HL-60 (cell line): ENCODE results near the gene POLE2.
"Not testable (repeated sequence)": the region's sequence is repeated elsewhere in the genome, so short reads cannot be mapped to it uniquely, and the experiment has no call there.

Experiments
- DNase-seq, 2 experiments: peaks; one replicate each; pipeline ENCODE4 v3.0.0-alpha.2; 2010 to 2020; ENCODE audit warnings: low read depth in 1 of 2, low spot score in 1 of 2
- H3K27ac ChIP-seq: fragments of 250-450 bp; sonication (Bioruptor Pico); replicated peaks from 2 replicates; pipeline ENCODE4 v1.5.1; 2020; ENCODE audit warnings: mild to moderate bottlenecking, moderate library complexity
- H3K27me3 ChIP-seq: fragments of 250-450 bp; sonication (Bioruptor Pico); 2 replicates; pipeline ENCODE4 v1.5.1; 2021; ENCODE audit warnings: mild to moderate bottlenecking, moderate library complexity; ENCODE audit not compliant: insufficient read depth, poor library complexity, severe bottlenecking
- H3K4me3 ChIP-seq: replicated peaks from 2 replicates; pipeline ENCODE4 v1.5.1; 2011; ENCODE audit warnings: mild to moderate bottlenecking, control low read depth, low read length; ENCODE audit not compliant: insufficient read depth
- GABPA ChIP-seq: IDR thresholded peaks from 2 replicates; pipeline ENCODE4 v1.6.1; 2012; ENCODE audit warnings: low read depth
- POLR2AphosphoS5 ChIP-seq: IDR thresholded peaks from 2 replicates; pipeline ENCODE4 v1.6.1; 2012; ENCODE audit warnings: low read depth
- SPI1 ChIP-seq: IDR thresholded peaks from 2 replicates; pipeline ENCODE4 v1.6.1; 2012; ENCODE audit warnings: low read depth, mild to moderate bottlenecking, borderline replicate concordance
- TF ChIP-seq, protein P1 (sequence below): IDR thresholded peaks from one replicate; pipeline ENCODE4 v1.5.1; 2011; ENCODE audit warnings: low read length, control low read depth, inconsistent platforms; ENCODE audit not compliant: insufficient read depth
- TF ChIP-seq, protein P2 (sequence below): IDR thresholded peaks from 2 replicates; pipeline ENCODE4 v1.6.1; 2012; ENCODE audit warnings: low read depth; ENCODE audit not compliant: insufficient replicate concordance

The POLE2 gene

DNA sequence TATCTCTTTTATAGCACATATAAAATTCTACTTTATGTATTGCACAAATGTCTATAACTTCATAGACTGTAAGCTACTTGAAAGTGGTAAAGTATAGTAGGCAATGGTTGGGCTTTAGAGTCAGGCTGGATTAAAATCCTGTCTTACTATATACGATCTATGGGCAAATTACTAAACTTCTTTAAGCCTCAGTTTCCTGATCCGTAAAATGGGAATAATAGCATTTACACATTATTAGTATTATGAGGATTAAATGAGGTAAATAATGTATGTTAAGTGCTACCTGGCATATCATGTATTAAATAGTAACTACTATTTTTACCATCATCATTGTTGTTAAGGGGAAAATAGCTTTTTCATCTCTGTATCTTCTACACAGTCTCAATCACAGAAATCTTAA lies 14.4 kb downstream of the POLE2 start:
- H3K27ac ChIP-seq = no peak overlapping the region
- DNase-seq = no peak
- no peak for TF ChIP-seq SPI1
- TF ChIP-seq POLR2AphosphoS5 = no peak
- H3K4me3 ChIP-seq = no peak overlapping the region
- H3K27me3 ChIP-seq = no peaks in the 10 kb centered on the region

DNA sequence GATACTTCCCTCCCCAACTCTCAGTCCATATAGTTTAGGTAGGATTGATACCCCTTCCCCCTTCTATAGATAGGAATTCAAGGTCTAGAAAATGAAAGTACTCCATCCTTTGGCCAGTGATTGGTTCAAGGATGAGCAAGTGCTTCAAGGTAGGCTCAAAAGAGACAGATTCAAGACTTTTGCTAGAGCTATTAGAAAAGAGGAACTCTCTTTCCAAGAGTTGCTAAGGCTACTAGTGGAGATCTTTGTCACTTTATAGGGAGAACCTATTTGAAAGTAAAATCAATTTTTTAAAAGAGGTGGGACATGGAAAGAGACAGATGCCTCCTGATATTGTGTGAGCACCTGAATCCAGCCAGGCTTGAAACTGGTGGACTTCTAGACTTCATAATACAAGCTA lies 17.5 kb downstream of the POLE2 start:
- no peak overlapping the region for H3K4me3 ChIP-seq
- H3K27ac ChIP-seq = no peak overlapping the region
- H3K27me3 ChIP-seq = no peaks in the 10 kb centered on the region
- DNase-seq = no peak
- TF ChIP-seq SPI1 = peak; percentile 88
- TF ChIP-seq POLR2AphosphoS5 = no peak

DNA sequence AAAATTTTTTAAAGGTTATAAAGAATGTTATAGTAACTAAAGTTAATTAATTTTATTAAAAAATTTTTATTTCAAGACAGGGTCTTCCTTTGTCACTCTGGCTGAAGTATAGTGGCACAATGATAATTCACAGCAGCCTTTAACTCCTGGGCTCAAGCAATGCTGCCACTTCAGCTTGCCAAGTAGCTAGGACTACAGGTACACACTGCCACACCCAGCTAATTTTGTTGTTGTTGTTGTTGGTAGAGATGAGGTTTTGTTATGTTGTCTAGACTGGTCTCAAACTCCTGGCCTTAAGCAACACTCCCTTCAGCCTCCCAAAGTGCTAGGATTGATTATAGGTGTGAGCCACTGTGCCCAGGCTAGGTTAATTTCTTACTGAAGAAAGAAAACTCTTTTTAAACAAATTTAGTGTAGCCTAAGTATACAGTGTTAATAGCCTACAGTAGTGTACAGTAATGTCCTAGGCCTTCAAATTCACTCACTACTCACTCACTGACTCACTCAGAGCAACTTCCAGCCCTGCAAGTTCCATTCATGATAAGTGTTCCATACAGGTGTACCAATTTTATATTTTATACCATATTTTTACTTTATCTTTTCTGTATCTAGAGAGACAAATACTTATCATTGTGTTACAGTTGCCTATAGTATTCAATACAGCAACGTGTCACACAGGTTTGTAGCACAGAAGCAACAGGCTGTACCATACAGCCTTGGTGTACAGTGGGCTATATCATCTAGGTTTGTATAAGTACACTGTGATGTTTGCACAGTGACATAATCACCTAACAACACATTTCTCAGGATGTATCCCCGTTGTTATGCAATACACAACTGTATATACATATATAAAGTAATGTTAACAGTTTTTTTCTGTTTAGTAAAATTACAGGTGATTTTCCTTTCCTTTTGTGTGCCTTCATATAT lies 28.2 kb downstream of the POLE2 start:
- no peak overlapping the region for H3K27ac ChIP-seq
- H3K27me3 ChIP-seq = no peaks in the 10 kb centered on the region
- no peak for DNase-seq
- TF ChIP-seq SPI1 (no peak), GABPA (no peak), POLR2AphosphoS5 (no peak)
- TF ChIP-seq, protein P1, sequence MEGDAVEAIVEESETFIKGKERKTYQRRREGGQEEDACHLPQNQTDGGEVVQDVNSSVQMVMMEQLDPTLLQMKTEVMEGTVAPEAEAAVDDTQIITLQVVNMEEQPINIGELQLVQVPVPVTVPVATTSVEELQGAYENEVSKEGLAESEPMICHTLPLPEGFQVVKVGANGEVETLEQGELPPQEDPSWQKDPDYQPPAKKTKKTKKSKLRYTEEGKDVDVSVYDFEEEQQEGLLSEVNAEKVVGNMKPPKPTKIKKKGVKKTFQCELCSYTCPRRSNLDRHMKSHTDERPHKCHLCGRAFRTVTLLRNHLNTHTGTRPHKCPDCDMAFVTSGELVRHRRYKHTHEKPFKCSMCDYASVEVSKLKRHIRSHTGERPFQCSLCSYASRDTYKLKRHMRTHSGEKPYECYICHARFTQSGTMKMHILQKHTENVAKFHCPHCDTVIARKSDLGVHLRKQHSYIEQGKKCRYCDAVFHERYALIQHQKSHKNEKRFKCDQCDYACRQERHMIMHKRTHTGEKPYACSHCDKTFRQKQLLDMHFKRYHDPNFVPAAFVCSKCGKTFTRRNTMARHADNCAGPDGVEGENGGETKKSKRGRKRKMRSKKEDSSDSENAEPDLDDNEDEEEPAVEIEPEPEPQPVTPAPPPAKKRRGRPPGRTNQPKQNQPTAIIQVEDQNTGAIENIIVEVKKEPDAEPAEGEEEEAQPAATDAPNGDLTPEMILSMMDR = no peak
- TF ChIP-seq, protein P2, sequence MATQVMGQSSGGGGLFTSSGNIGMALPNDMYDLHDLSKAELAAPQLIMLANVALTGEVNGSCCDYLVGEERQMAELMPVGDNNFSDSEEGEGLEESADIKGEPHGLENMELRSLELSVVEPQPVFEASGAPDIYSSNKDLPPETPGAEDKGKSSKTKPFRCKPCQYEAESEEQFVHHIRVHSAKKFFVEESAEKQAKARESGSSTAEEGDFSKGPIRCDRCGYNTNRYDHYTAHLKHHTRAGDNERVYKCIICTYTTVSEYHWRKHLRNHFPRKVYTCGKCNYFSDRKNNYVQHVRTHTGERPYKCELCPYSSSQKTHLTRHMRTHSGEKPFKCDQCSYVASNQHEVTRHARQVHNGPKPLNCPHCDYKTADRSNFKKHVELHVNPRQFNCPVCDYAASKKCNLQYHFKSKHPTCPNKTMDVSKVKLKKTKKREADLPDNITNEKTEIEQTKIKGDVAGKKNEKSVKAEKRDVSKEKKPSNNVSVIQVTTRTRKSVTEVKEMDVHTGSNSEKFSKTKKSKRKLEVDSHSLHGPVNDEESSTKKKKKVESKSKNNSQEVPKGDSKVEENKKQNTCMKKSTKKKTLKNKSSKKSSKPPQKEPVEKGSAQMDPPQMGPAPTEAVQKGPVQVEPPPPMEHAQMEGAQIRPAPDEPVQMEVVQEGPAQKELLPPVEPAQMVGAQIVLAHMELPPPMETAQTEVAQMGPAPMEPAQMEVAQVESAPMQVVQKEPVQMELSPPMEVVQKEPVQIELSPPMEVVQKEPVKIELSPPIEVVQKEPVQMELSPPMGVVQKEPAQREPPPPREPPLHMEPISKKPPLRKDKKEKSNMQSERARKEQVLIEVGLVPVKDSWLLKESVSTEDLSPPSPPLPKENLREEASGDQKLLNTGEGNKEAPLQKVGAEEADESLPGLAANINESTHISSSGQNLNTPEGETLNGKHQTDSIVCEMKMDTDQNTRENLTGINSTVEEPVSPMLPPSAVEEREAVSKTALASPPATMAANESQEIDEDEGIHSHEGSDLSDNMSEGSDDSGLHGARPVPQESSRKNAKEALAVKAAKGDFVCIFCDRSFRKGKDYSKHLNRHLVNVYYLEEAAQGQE = no peak
- no peak overlapping the region for H3K4me3 ChIP-seq

DNA sequence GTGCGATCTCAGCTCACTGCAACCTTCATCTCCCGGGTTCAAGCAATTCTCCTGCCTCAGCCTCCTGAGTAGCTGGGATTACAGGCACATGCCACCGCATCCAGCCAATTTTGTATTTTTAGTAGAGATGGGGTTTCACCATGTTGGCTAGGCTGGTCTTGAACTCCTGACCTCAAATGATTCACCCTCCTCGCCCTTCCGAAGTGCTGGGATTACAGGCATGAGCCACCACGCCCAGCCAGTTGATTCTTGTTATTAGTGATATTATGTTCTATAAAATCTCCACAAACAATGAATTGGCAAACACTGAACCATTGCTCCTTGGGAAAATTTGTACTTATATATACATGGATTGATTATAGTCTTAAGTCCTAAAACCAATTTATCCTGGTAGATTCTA lies 30.5 kb downstream of the POLE2 start:
- not testable (repeated sequence) for H3K4me3 ChIP-seq, H3K27me3 ChIP-seq, DNase-seq, H3K27ac ChIP-seq

DNA sequence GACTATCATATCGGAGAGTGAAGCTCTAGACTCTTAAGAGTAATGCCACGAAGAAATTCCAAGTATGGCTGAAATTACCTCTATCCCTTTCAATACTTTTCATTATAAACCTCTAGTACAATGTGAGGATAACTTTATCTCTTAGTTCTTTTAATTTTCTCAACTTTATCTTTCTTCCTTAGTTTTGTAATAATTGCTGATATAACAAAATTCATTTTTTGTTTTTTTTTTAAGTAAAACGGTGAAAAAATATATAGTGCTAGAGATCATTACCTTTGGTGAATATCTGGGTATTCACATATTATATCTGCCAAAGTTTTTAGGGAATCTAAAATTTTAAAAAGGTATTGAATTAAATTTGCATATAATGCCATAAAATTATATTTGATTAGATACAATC lies 33.5 kb downstream of the POLE2 start:
- Histone ChIP-seq H3K27ac (no peak overlapping the region), H3K27me3 (no peaks in the 10 kb centered on the region), H3K4me3 (no peak overlapping the region)
- no peak for DNase-seq
- TF ChIP-seq, protein P1 = no peak
- TF ChIP-seq, protein P2 = no peak
- TF ChIP-seq GABPA (no peak), SPI1 (no peak), POLR2AphosphoS5 (no peak)
